Stimulated activated naive B cell treated with anti-CD40 and anti-IgM and Interleukin-4, amounts not matched to agents 10 μg/mL and 1 μg/mL and 100 μg/mL, for 72 hours (primary cell): ENCODE measurements around the gene PARP2.

Experiments
- ATAC-seq, 2 donors: fragments of 150-1000 bp; cut with Tn5 transposase; replicated peaks; 2 replicates each; pipeline ENCODE4 v1.10.0; 2021; ENCODE audit warnings: moderate library complexity in 1 of 2
- DNase-seq: peaks from one replicate; pipeline ENCODE4 v3.0.0; 2021
- H3K27ac Mint-ChIP-seq: one replicate; pipeline ENCODE4 v1.8.0; 2022; ENCODE audit warnings: mild to moderate bottlenecking, mixed read lengths
- H3K27me3 Mint-ChIP-seq, 2 donors: one replicate each; pipeline ENCODE4 v1.8.0; 2022; ENCODE audit warnings: mixed read lengths in 2 of 2
- H3K36me3 Mint-ChIP-seq, 2 donors: one replicate each; pipeline ENCODE4 v1.8.0; 2022; ENCODE audit warnings: mixed read lengths in 2 of 2, mild to moderate bottlenecking in 1 of 2
- H3K4me1 Mint-ChIP-seq, 2 donors: one replicate each; pipeline ENCODE4 v1.8.0; 2022; ENCODE audit warnings: mixed read lengths in 2 of 2, mild to moderate bottlenecking in 1 of 2
- H3K4me3 Mint-ChIP-seq, 2 donors: one replicate each; pipeline ENCODE4 v1.8.0; 2022; ENCODE audit warnings: mild to moderate bottlenecking in 2 of 2, mixed read lengths in 2 of 2, moderate library complexity in 1 of 2
- H3K9me3 Mint-ChIP-seq, 2 donors: one replicate each; pipeline ENCODE4 v1.8.0; 2022; ENCODE audit warnings: mixed read lengths in 2 of 2, mild to moderate bottlenecking in 1 of 2

The PARP2 gene

GRCh38 chr14:20343092-20343861 is at the start of gene PARP2:
PARP2 (plus strand) TSS chr14:20343635; CDS start chr14:20343642, 7 bp downstream.
- H3K9me3 Mint-ChIP-seq, result no peaks in the 10 kb centered on the region
- H3K36me3 Mint-ChIP-seq, result peaks cover 15 to 28% of the 10 kb centered on the region in 2 donors
- DNase-seq (peak; percentile 99), ATAC-seq (peak; percentile 92 to 93)
- peaks cover 10 to 16% of the 10 kb centered on the region in 2 donors for H3K4me1 Mint-ChIP-seq
- no peaks in the 10 kb centered on the region for H3K27me3 Mint-ChIP-seq
- H3K4me3 Mint-ChIP-seq, result peak within 1 kb of the TSS; percentile 90 to 94
- H3K27ac Mint-ChIP-seq, result peak within 1 kb of the TSS; percentile 95

GRCh38 chr14:20294636-20295035 is 48.8 kb upstream of the PARP2 start:
- H3K27ac Mint-ChIP-seq, result peak overlapping the region; percentile 14
- no peaks in the 10 kb centered on the region for H3K27me3 Mint-ChIP-seq
- H3K4me1 Mint-ChIP-seq, result peaks cover 20 to 31% of the 10 kb centered on the region in 2 donors
- H3K36me3 Mint-ChIP-seq, result peaks cover 32 to 60% of the 10 kb centered on the region in 2 donors
- no peak for DNase-seq
- ATAC-seq, result no peak
- no peaks in the 10 kb centered on the region for H3K9me3 Mint-ChIP-seq
- H3K4me3 Mint-ChIP-seq, result no peak overlapping the region

GRCh38 chr14:20295067-20295466 is 48.4 kb upstream of the PARP2 start:
- Mint-ChIP-seq H3K4me3 (no peak overlapping the region), H3K4me1 (peaks cover 20 to 31% of the 10 kb centered on the region in 2 donors), H3K27ac (peak overlapping the region; percentile 14), H3K27me3 (no peaks in the 10 kb centered on the region), H3K9me3 (no peaks in the 10 kb centered on the region), H3K36me3 (peaks cover 32 to 61% of the 10 kb centered on the region in 2 donors)
- DNase-seq, result peak; percentile 70
- ATAC-seq, result peak; percentile 98 to 99

GRCh38 chr14:20302042-20302755 is 41.2 kb upstream of the PARP2 start:
- Mint-ChIP-seq H3K36me3 (peaks cover 31 to 48% of the 10 kb centered on the region in 2 donors), H3K4me1 (peaks cover 8 to 22% of the 10 kb centered on the region in 2 donors), H3K27ac (no peak overlapping the region), H3K4me3 (no peak overlapping the region), H3K27me3 (no peaks in the 10 kb centered on the region), H3K9me3 (no peaks in the 10 kb centered on the region)
- ATAC-seq, result no peak
- DNase-seq, result no peak

GRCh38 chr14:20305265-20306078 is 38.0 kb upstream of the PARP2 start, which contains the start of gene TTC5:
TTC5 (minus strand) TSS chr14:20305951; CDS start chr14:20305937, 14 bp downstream.
- Mint-ChIP-seq H3K4me1 (peaks cover 8 to 22% of the 10 kb centered on the region in 2 donors), H3K36me3 (peaks cover 19 to 25% of the 10 kb centered on the region in 2 donors), H3K27me3 (no peaks in the 10 kb centered on the region), H3K9me3 (no peaks in the 10 kb centered on the region), H3K27ac (peak within 1 kb of the TSS; percentile 63), H3K4me3 (peak within 1 kb of the TSS; percentile 84)
- DNase-seq (peak; percentile 83), ATAC-seq (peak; percentile 96)

- no peaks in the 10 kb centered on the region for H3K9me3 Mint-ChIP-seq
- H3K36me3 Mint-ChIP-seq, result peaks cover 15 to 20% of the 10 kb centered on the region in 2 donors
- no peaks in the 10 kb centered on the region for H3K27me3 Mint-ChIP-seq
- DNase-seq (no peak), ATAC-seq (peak; percentile 5 to 7)
- peak overlapping the region; percentile 84 for H3K4me3 Mint-ChIP-seq
- peak overlapping the region; percentile 63 for H3K27ac Mint-ChIP-seq
- peaks cover 8 to 19% of the 10 kb centered on the region in 2 donors for H3K4me1 Mint-ChIP-seq
Measured at GRCh38 chr14:20306079-20306423, 37.4 kb upstream of the PARP2 start.

GRCh38 chr14:20314026-20314425 is 29.4 kb upstream of the PARP2 start:
- Mint-ChIP-seq H3K4me3 (no peak overlapping the region), H3K27ac (no peak overlapping the region), H3K4me1 (peaks cover 0 to 6% of the 10 kb centered on the region in 2 donors), H3K36me3 (peaks cover 21 to 40% of the 10 kb centered on the region in 2 donors), H3K27me3 (no peaks in the 10 kb centered on the region), H3K9me3 (no peaks in the 10 kb centered on the region)
- ATAC-seq, result no peak
- no peak for DNase-seq

GRCh38 chr14:20317720-20318119 is 25.7 kb upstream of the PARP2 start:
- Mint-ChIP-seq H3K27ac (no peak overlapping the region), H3K4me3 (no peak overlapping the region), H3K36me3 (peaks cover 22 to 36% of the 10 kb centered on the region in 2 donors), H3K27me3 (no peaks in the 10 kb centered on the region), H3K9me3 (no peaks in the 10 kb centered on the region), H3K4me1 (peaks cover 0 to 6% of the 10 kb centered on the region in 2 donors)
- ATAC-seq (no peak), DNase-seq (no peak)

GRCh38 chr14:20327005-20327869 is 16.2 kb upstream of the PARP2 start:
- DNase-seq (no peak), ATAC-seq (peak; percentile 41 to 52)
- no peaks in the 10 kb centered on the region for H3K9me3 Mint-ChIP-seq
- peak overlapping the region; percentile 5 to 41 for H3K4me3 Mint-ChIP-seq
- peaks cover 19 to 45% of the 10 kb centered on the region in 2 donors for H3K4me1 Mint-ChIP-seq
- H3K27me3 Mint-ChIP-seq, result no peaks in the 10 kb centered on the region
- peaks cover 27 to 43% of the 10 kb centered on the region in 2 donors for H3K36me3 Mint-ChIP-seq
- H3K27ac Mint-ChIP-seq, result peak overlapping the region; percentile 6

GRCh38 chr14:20328705-20329104 is 14.7 kb upstream of the PARP2 start:
- Mint-ChIP-seq H3K4me3 (no peak overlapping the region), H3K4me1 (peaks cover 21 to 41% of the 10 kb centered on the region in 2 donors), H3K36me3 (peaks cover 24 to 44% of the 10 kb centered on the region in 2 donors), H3K9me3 (no peaks in the 10 kb centered on the region), H3K27ac (no peak overlapping the region), H3K27me3 (no peaks in the 10 kb centered on the region)
- DNase-seq, result no peak
- no peak for ATAC-seq

GRCh38 chr14:20329355-20329754 is 14.1 kb upstream of the PARP2 start:
- Mint-ChIP-seq H3K27me3 (no peaks in the 10 kb centered on the region), H3K9me3 (no peaks in the 10 kb centered on the region), H3K27ac (no peak overlapping the region), H3K36me3 (peaks cover 22 to 38% of the 10 kb centered on the region in 2 donors), H3K4me3 (no peak overlapping the region), H3K4me1 (peaks cover 21 to 45% of the 10 kb centered on the region in 2 donors)
- ATAC-seq (no peak), DNase-seq (no peak)

- Mint-ChIP-seq H3K36me3 (peaks cover 18 to 34% of the 10 kb centered on the region in 2 donors), H3K27ac (peak overlapping the region; percentile 65), H3K4me3 (peak overlapping the region; percentile 67 to 72), H3K4me1 (peaks cover 21 to 45% of the 10 kb centered on the region in 2 donors), H3K9me3 (no peaks in the 10 kb centered on the region), H3K27me3 (no peaks in the 10 kb centered on the region)
- DNase-seq (no peak), ATAC-seq (no peak)
Measured at GRCh38 chr14:20331053-20331613, 12.3 kb upstream of the PARP2 start.

- Mint-ChIP-seq H3K27me3 (no peaks in the 10 kb centered on the region), H3K36me3 (peaks cover 18 to 33% of the 10 kb centered on the region in 2 donors), H3K4me1 (peaks cover 20 to 42% of the 10 kb centered on the region in 2 donors), H3K27ac (peak overlapping the region; percentile 94), H3K9me3 (no peaks in the 10 kb centered on the region), H3K4me3 (peak overlapping the region; percentile 85 to 95)
- ATAC-seq (no peak), DNase-seq (no peak)
Measured at GRCh38 chr14:20332431-20332787, 11.0 kb upstream of the PARP2 start.
